HepG2 (cell line): Measurements from ENCODE around the gene KIAA0930. TPM values are rescaled to one million over a fixed set of nuclear protein-coding genes. Genes with fewer than 3 reads are reported as not detected.

Experiments used
- ATAD3A ChIP-seq: sonication (generic); formaldehyde crosslinking; IDR thresholded peaks from 2 replicates; pipeline ENCODE4 v1.4.0; 2020; ENCODE audit warnings: missing genetic modification reagents
- BRD4 ChIP-seq: sonication (generic); formaldehyde crosslinking; IDR thresholded peaks from 2 replicates; pipeline ENCODE4 v1.4.0; 2020; ENCODE audit warnings: missing genetic modification reagents
- CAMTA2 ChIP-seq: sonication (generic); formaldehyde crosslinking; IDR thresholded peaks from 2 replicates; pipeline ENCODE4 v1.4.0; 2020; ENCODE audit warnings: mild to moderate bottlenecking, missing genetic modification reagents, borderline replicate concordance
- CENPX ChIP-seq: sonication (generic); formaldehyde crosslinking; IDR thresholded peaks from 2 replicates; pipeline ENCODE4 v1.9.0; 2021; ENCODE audit warnings: mild to moderate bottlenecking, missing genetic modification reagents, moderate library complexity
- HNRNPUL1 ChIP-seq: fragments of 200-400 bp; formaldehyde crosslinking; IDR thresholded peaks from 2 replicates; pipeline ENCODE4 v1.6.1; 2017; ENCODE audit warnings: low read depth, mild to moderate bottlenecking, low read length, moderate library complexity
- IRX3 ChIP-seq: sonication (generic); formaldehyde crosslinking; IDR thresholded peaks from 2 replicates; pipeline ENCODE4 v1.8.1; 2023; ENCODE audit warnings: mild to moderate bottlenecking, low read depth, missing genetic modification reagents, borderline replicate concordance
- MEIS2 ChIP-seq: sonication (generic); formaldehyde crosslinking; IDR thresholded peaks from 2 replicates; pipeline ENCODE4 v1.9.0; 2021; ENCODE audit warnings: mild to moderate bottlenecking, missing genetic modification reagents
- MTF1 ChIP-seq: sonication (generic); formaldehyde crosslinking; IDR thresholded peaks from 2 replicates; pipeline ENCODE4 v1.5.0; 2020; ENCODE audit warnings: missing genetic modification reagents
- RXRA ChIP-seq: sonication (generic); formaldehyde crosslinking; IDR thresholded peaks from 2 replicates; pipeline ENCODE4 v1.5.1; 2020; ENCODE audit warnings: missing genetic modification reagents
- U2AF2 ChIP-seq: fragments of 200-400 bp; formaldehyde crosslinking; IDR thresholded peaks from 2 replicates; pipeline ENCODE4 v1.6.1; 2017; ENCODE audit warnings: low read depth, mild to moderate bottlenecking, low read length
- ZEB1 ChIP-seq: IDR thresholded peaks from 2 replicates; pipeline ENCODE4 v1.6.1; 2012; ENCODE audit warnings: mild to moderate bottlenecking, low read depth, inconsistent platforms; ENCODE audit not compliant: insufficient replicate concordance
- ZNF672 ChIP-seq: sonication (generic); formaldehyde crosslinking; IDR thresholded peaks from 2 replicates; pipeline ENCODE4 v1.8.1; 2022; ENCODE audit warnings: missing genetic modification reagents
- ZNF703 ChIP-seq: sonication (generic); formaldehyde crosslinking; IDR thresholded peaks from 2 replicates; pipeline ENCODE4 v1.5.1; 2020; ENCODE audit warnings: missing genetic modification reagents, mild to moderate bottlenecking, moderate library complexity, borderline replicate concordance
- ZNF839 ChIP-seq: sonication (generic); formaldehyde crosslinking; IDR thresholded peaks from 2 replicates; pipeline ENCODE4 v1.4.0; 2020; ENCODE audit warnings: missing genetic modification reagents, mild to moderate bottlenecking, borderline replicate concordance
- ZSCAN29 ChIP-seq: sonication (generic); formaldehyde crosslinking; conservative IDR thresholded peaks from 2 replicates; pipeline ENCODE4 v1.4.0; 2020; ENCODE audit warnings: mild to moderate bottlenecking, missing genetic modification reagents
- ZSCAN9 ChIP-seq: IDR thresholded peaks from 2 replicates; pipeline ENCODE4 v1.6.1; 2016; ENCODE audit warnings: borderline replicate concordance
- polyA plus RNA-seq, 8 experiments: library from polyadenylated mRNA; depleted of rRNA in 3 of 8; stranded (reverse) in 7 of 8; unstranded in 1 of 8; fragments of >200 nt; fragmentation: Illumina TruSeq in 4 of 8; extraction: Trizol in 4 of 8; gene quantifications; 2 replicates each; pipeline versions ENCODE4 v1.2.1 to v1.2.3, GENCODE V29; 2011 to 2016; ENCODE audit warnings: low read depth in 4 of 8, missing spikeins in 1 of 8, mixed read lengths in 1 of 8; ENCODE audit not compliant: insufficient read depth in 1 of 8
- total RNA-seq, 5 experiments: library from RNA; depleted of rRNA; stranded (reverse); fragments of >200 nt; fragmentation: Illumina TruSeq; extraction: Trizol; gene quantifications; 2 replicates each; pipeline ENCODE4 v1.2.3, GENCODE V29; 2016; ENCODE audit warnings: low read depth in 1 of 5
- TF ChIP-seq, protein P1 (sequence below): IDR thresholded peaks from 2 replicates; pipeline ENCODE4 v1.6.1; 2016; ENCODE audit warnings: low read depth, missing genetic modification reagents, missing compliant biosample characterization
- TF ChIP-seq, protein P2 (sequence below): sonication (generic); formaldehyde crosslinking; IDR thresholded peaks from 2 replicates; pipeline ENCODE4 v1.4.0; 2020; ENCODE audit warnings: mild to moderate bottlenecking, missing genetic modification reagents
- TF ChIP-seq, protein P3 (sequence below): sonication (generic); formaldehyde crosslinking; IDR thresholded peaks from 2 replicates; pipeline ENCODE4 v1.4.0; 2020; ENCODE audit warnings: missing genetic modification reagents

The KIAA0930 gene
- total and polyA plus RNA-seq, 2 of the 13 experiments (the other 11 are each of a cell fraction or from before 2014, with no cell fraction given): 27.0 to 38.2 TPM

DNA sequence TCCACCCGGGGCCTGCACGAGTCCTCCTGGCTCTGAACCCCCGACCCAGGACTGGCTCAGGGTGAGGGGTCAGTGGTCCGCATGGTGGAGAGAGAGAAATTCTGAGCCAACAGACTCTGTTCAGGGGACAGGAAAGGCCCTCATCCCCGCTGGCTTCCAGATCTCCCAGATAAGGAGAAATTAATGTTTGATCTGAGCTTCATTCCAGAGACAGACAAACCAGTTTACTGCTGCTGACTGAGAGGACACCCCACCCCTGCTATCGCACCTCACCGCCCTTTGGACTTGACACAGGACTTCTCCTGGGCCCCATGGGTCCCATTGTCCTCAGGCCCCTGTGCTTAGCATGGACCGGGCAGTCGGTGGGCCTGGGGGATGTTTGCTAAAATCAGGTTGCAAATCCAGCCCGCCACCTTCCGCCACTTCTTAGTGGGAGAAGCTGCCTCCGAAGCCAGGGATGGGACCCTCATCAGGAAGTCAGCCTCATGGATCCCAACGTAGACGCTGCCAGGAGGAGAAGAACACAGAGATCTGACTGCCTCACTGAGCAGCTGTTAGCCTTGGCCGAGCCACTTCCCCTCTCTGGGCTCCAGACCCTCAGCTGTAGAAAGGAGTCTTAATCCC is 32.9 kb upstream of the KIAA0930 start (continued):
- TF ChIP-seq, protein P1, sequence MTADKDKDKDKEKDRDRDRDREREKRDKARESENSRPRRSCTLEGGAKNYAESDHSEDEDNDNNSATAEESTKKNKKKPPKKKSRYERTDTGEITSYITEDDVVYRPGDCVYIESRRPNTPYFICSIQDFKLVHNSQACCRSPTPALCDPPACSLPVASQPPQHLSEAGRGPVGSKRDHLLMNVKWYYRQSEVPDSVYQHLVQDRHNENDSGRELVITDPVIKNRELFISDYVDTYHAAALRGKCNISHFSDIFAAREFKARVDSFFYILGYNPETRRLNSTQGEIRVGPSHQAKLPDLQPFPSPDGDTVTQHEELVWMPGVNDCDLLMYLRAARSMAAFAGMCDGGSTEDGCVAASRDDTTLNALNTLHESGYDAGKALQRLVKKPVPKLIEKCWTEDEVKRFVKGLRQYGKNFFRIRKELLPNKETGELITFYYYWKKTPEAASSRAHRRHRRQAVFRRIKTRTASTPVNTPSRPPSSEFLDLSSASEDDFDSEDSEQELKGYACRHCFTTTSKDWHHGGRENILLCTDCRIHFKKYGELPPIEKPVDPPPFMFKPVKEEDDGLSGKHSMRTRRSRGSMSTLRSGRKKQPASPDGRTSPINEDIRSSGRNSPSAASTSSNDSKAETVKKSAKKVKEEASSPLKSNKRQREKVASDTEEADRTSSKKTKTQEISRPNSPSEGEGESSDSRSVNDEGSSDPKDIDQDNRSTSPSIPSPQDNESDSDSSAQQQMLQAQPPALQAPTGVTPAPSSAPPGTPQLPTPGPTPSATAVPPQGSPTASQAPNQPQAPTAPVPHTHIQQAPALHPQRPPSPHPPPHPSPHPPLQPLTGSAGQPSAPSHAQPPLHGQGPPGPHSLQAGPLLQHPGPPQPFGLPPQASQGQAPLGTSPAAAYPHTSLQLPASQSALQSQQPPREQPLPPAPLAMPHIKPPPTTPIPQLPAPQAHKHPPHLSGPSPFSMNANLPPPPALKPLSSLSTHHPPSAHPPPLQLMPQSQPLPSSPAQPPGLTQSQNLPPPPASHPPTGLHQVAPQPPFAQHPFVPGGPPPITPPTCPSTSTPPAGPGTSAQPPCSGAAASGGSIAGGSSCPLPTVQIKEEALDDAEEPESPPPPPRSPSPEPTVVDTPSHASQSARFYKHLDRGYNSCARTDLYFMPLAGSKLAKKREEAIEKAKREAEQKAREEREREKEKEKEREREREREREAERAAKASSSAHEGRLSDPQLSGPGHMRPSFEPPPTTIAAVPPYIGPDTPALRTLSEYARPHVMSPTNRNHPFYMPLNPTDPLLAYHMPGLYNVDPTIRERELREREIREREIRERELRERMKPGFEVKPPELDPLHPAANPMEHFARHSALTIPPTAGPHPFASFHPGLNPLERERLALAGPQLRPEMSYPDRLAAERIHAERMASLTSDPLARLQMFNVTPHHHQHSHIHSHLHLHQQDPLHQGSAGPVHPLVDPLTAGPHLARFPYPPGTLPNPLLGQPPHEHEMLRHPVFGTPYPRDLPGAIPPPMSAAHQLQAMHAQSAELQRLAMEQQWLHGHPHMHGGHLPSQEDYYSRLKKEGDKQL (CRISPR knock-in tag): no peak
- TF ChIP-seq ZEB1 (no peak), RXRA (CRISPR knock-in tag) (peak; percentile 90), ZSCAN9 (peak; percentile 45; the same call in 1 of the 2 replicates), ATAD3A (no peak), MEIS2 (CRISPR knock-in tag) (peak; percentile 87), HNRNPUL1 (no peak), U2AF2 (no peak), IRX3 (CRISPR knock-in tag) (no peak), ZNF839 (CRISPR knock-in tag) (0 out of 2 replicates have a peak, but pooled peaks have one; percentile 71), BRD4 (peak; percentile 81), CAMTA2 (0 out of 2 replicates have a peak, but pooled peaks have one; percentile 68), CENPX (CRISPR knock-in tag) (no peak), MTF1 (no peak), ZNF672 (CRISPR knock-in tag) (no peak), ZSCAN29 (0 out of 2 replicates have a peak, but pooled peaks have one; percentile 62), ZNF703 (CRISPR knock-in tag) (no peak)
- TF ChIP-seq, protein P2, sequence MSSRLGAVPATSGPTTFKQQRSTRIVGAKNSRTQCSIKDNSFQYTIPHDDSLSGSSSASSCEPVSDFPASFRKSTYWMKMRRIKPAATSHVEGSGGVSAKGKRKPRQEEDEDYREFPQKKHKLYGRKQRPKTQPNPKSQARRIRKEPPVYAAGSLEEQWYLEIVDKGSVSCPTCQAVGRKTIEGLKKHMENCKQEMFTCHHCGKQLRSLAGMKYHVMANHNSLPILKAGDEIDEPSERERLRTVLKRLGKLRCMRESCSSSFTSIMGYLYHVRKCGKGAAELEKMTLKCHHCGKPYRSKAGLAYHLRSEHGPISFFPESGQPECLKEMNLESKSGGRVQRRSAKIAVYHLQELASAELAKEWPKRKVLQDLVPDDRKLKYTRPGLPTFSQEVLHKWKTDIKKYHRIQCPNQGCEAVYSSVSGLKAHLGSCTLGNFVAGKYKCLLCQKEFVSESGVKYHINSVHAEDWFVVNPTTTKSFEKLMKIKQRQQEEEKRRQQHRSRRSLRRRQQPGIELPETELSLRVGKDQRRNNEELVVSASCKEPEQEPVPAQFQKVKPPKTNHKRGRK (CRISPR knock-in tag): no peak
- TF ChIP-seq, protein P3, sequence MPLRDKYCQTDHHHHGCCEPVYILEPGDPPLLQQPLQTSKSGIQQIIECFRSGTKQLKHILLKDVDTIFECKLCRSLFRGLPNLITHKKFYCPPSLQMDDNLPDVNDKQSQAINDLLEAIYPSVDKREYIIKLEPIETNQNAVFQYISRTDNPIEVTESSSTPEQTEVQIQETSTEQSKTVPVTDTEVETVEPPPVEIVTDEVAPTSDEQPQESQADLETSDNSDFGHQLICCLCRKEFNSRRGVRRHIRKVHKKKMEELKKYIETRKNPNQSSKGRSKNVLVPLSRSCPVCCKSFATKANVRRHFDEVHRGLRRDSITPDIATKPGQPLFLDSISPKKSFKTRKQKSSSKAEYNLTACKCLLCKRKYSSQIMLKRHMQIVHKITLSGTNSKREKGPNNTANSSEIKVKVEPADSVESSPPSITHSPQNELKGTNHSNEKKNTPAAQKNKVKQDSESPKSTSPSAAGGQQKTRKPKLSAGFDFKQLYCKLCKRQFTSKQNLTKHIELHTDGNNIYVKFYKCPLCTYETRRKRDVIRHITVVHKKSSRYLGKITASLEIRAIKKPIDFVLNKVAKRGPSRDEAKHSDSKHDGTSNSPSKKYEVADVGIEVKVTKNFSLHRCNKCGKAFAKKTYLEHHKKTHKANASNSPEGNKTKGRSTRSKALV (CRISPR knock-in tag): 0 out of 2 replicates have a peak, but pooled peaks have one; percentile 27
